H1 (cell line): ENCODE data around the gene EXOC2.

Source experiments
- CTCF ChIP-seq, 3 experiments: IDR thresholded peaks; 1 replicate in 2 of 3; 2 replicates in 1 of 3; pipeline versions ENCODE4 v1.5.1 to v1.6.1; 2011; ENCODE audit warnings: low read length in 3 of 3, mild to moderate bottlenecking in 3 of 3, inconsistent platforms in 2 of 3, low read depth in 1 of 3, moderate library complexity in 1 of 3; ENCODE audit not compliant: insufficient read depth in 1 of 3; ENCODE audit errors: control extremely low read depth in 1 of 3
- GABPA ChIP-seq: IDR thresholded peaks from 2 replicates; pipeline ENCODE4 v1.6.1; 2011; ENCODE audit warnings: mild to moderate bottlenecking, low read length, moderate library complexity, borderline replicate concordance; ENCODE audit not compliant: insufficient read depth
- HDAC2 ChIP-seq, 2 experiments: fragments of 300-600 bp in 1 of 2; sonication (generic) in 1 of 2; IDR thresholded peaks; 2 replicates each; pipeline ENCODE4 v1.6.1; 2011 to 2012; ENCODE audit warnings: low read depth in 2 of 2, low read length in 2 of 2, mild to moderate bottlenecking in 2 of 2, moderate library complexity in 2 of 2, borderline replicate concordance in 1 of 2, inconsistent platforms in 1 of 2
- KDM4A ChIP-seq: IDR thresholded peaks from one replicate; pipeline ENCODE4 v1.7.1; 2012; ENCODE audit warnings: low read depth, mild to moderate bottlenecking, moderate library complexity, low read length, inconsistent platforms; ENCODE audit not compliant: severe bottlenecking
- SIN3A ChIP-seq, 2 experiments: IDR thresholded peaks in 1 of 2; conservative IDR thresholded peaks in 1 of 2; 2 replicates each; pipeline ENCODE4 v1.6.1; 2011 to 2012; ENCODE audit warnings: low read length in 2 of 2, improper control_type of control experiment in 1 of 2, low read depth in 1 of 2, mild to moderate bottlenecking in 1 of 2
- SP1 ChIP-seq: IDR thresholded peaks from 2 replicates; pipeline ENCODE4 v1.6.1; 2011; ENCODE audit warnings: low read depth, low read length
- SUZ12 ChIP-seq: fragments of 200-600 bp; sonication (generic); IDR thresholded peaks from 2 replicates; pipeline ENCODE4 v1.6.1; 2012; ENCODE audit warnings: mild to moderate bottlenecking, inconsistent platforms, low read length, moderate library complexity, mixed read lengths

DNA sequence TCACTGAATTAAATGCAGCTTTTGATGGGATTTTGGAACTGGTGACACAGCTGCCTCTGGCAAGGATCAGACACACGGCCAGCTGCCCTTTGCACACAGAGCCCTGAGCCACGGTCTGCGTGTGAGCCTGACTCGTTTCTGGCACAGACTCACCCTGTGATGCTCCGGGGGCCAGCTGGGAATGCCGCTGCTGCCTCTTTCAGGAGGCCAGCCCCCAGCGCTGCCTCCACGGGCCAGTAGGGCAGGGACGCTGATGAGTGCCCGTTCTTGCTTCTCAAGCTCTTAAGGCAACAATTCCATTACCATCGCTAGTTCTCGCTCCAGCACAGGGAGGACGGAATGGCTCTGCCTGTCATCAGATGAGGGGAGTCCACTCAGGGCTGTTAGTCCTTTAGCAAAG, 239.8 kb downstream of the EXOC2 start:
- TF ChIP-seq KDM4A, result no peak
- no peak for TF ChIP-seq CTCF (IDR thresholded peaks at IDR 0.05; ENCODE audit: control extremely low read depth in 1 of 3, insufficient read depth in 1 of 3, low read depth in 1 of 3, low read length in 3 of 3)
- no peak for TF ChIP-seq HDAC2 (IDR thresholded peaks at IDR 0.05; ENCODE audit: borderline replicate concordance in 1 of 2, low read depth in 2 of 2, low read length in 2 of 2)
- no peak for TF ChIP-seq SP1
- TF ChIP-seq GABPA, result no peak
- TF ChIP-seq SUZ12, result no peak
- TF ChIP-seq SIN3A (conservative IDR thresholded peaks at IDR 0.05 in 1 of 2, IDR thresholded peaks at IDR 0.05 in 1 of 2; ENCODE audit: low read depth in 1 of 2, low read length in 2 of 2), result no peak
